T-cell (primary cell): Measurements from ENCODE around the gene MRPL27. TPM values are rescaled to one million over a fixed set of nuclear protein-coding genes. Genes with fewer than 3 reads are reported as not detected.
A peak's percentile ranks its signal among the peaks of the same experiment; 100 is the strongest.
"Not testable (repeated sequence)": the region's sequence is repeated elsewhere in the genome, so short reads cannot be mapped to it uniquely, and the experiment has no call there.

Source experiments
- ATAC-seq, 4 experiments: fragments of 200-7000 bp in 3 of 4; fragments of 150-1000 bp in 1 of 4; cut with Tn5 transposase; replicated peaks in 1 of 4; 1 replicate in 3 of 4; 2 replicates in 1 of 4; pipeline ENCODE4 v1.10.0; 2021; ENCODE audit warnings: moderate library complexity in 3 of 4, mild to moderate bottlenecking in 2 of 4, moderate number of reproducible peaks in 1 of 4
- CTCF ChIA-PET, 2 donors: fragments of 300-600 bp; sonication (Branson Sonifier 250); formaldehyde crosslinking; loops; one replicate each; lab custom pipeline; 2022; ENCODE audit warnings: antibody characterized with exemption in 2 of 2; lab: Charles Lee
- POLR2A ChIA-PET, 2 donors: fragments of 300-600 bp; sonication (Branson Sonifier 250); formaldehyde crosslinking; loops; one replicate each; lab custom pipeline; 2022; ENCODE audit warnings: antibody characterized with exemption in 2 of 2; lab: Charles Lee
- DNase-seq, 35 experiments: peaks; one replicate each; pipeline versions ENCODE4 v3.0.0 to v3.0.0-alpha.2; 2013 to 2023
- H3K27ac ChIP-seq: one replicate; pipeline ENCODE4 v1.5.1; 2013; ENCODE audit warnings: low read length
- H3K27me3 ChIP-seq, 2 experiments: replicated peaks in 1 of 2; 1 replicate in 1 of 2; 2 replicates in 1 of 2; pipeline versions ENCODE4 v1.6.1 to v1.7.0; 2013; ENCODE audit warnings: low read length in 1 of 2, mixed read lengths in 1 of 2; ENCODE audit not compliant: control insufficient read depth in 2 of 2, insufficient read depth in 2 of 2; ENCODE audit errors: extremely low read depth in 1 of 2
- H3K36me3 ChIP-seq, 2 donors: 1 replicate in 1 of 2; 2 replicates in 1 of 2; pipeline versions ENCODE4 v1.6.1 to v1.7.0; 2013; ENCODE audit warnings: low read length in 1 of 2; ENCODE audit not compliant: control insufficient read depth in 2 of 2, insufficient read depth in 1 of 2; ENCODE audit errors: extremely low read depth in 1 of 2
- H3K4me1 ChIP-seq, 2 experiments: 1 replicate in 1 of 2; 2 replicates in 1 of 2; pipeline versions ENCODE4 v1.6.1 to v1.7.0; 2013; ENCODE audit warnings: low read length in 2 of 2, mixed read lengths in 1 of 2; ENCODE audit not compliant: insufficient read depth in 2 of 2, control insufficient read depth in 1 of 2; ENCODE audit errors: extremely low read depth in 1 of 2
- H3K4me3 ChIP-seq, 2 donors: 1 replicate in 1 of 2; 2 replicates in 1 of 2; pipeline versions ENCODE4 v1.5.1 to v1.7.0; 2013; ENCODE audit warnings: mild to moderate bottlenecking in 2 of 2, low read length in 1 of 2, moderate library complexity in 1 of 2; ENCODE audit not compliant: control insufficient read depth in 1 of 2; ENCODE audit errors: extremely low read depth in 1 of 2
- H3K9me3 ChIP-seq: 2 replicates; pipeline ENCODE4 v1.7.0; 2013
- H3K27ac Mint-ChIP-seq, 2 donors: one replicate each; pipeline ENCODE4 v1.8.0; 2020 to 2021; ENCODE audit warnings: mild to moderate bottlenecking in 2 of 2, mixed read lengths in 2 of 2
- H3K27me3 Mint-ChIP-seq, 2 donors: one replicate each; pipeline ENCODE4 v1.8.0; 2021 to 2022; ENCODE audit warnings: mixed read lengths in 2 of 2
- H3K36me3 Mint-ChIP-seq: one replicate; pipeline ENCODE4 v1.8.0; 2021; ENCODE audit warnings: mixed read lengths
- H3K4me1 Mint-ChIP-seq, 3 donors: one replicate each; pipeline ENCODE4 v1.8.0; 2020 to 2022; ENCODE audit warnings: mixed read lengths in 3 of 3, mild to moderate bottlenecking in 1 of 3
- H3K4me3 Mint-ChIP-seq, 3 donors: one replicate each; pipeline ENCODE4 v1.8.0; 2020 to 2022; ENCODE audit warnings: mild to moderate bottlenecking in 3 of 3, mixed read lengths in 3 of 3, moderate library complexity in 3 of 3
- H3K9me3 Mint-ChIP-seq, 3 donors: one replicate each; pipeline ENCODE4 v1.8.0; 2020 to 2022; ENCODE audit warnings: mixed read lengths in 3 of 3
- WGBS: methylation state at CpG from one replicate; pipeline ENCODE4 v1.1.5; 2013; ENCODE audit warnings: missing lambda C conversion rate; ENCODE audit not compliant: insufficient coverage; 5-methylcytosine and 5-hydroxymethylcytosine counted together
- total RNA-seq, 35 experiments: library from RNA in 6 of 35; stranded (reverse) in 6 of 35; fragments of 120-200 nt in 1 of 35; gene quantifications; one replicate each; pipeline versions ENCODE4 v1.2.1 to v1.2.4 and lab custom pipeline; 2013 to 2026

MRPL27 gene
- total RNA-seq, 5 donors from 2014 or later (not counting 1 experiment from before 2014, with no cell fraction given): 26.0 to 35.0 (median 31.2) TPM

DNA sequence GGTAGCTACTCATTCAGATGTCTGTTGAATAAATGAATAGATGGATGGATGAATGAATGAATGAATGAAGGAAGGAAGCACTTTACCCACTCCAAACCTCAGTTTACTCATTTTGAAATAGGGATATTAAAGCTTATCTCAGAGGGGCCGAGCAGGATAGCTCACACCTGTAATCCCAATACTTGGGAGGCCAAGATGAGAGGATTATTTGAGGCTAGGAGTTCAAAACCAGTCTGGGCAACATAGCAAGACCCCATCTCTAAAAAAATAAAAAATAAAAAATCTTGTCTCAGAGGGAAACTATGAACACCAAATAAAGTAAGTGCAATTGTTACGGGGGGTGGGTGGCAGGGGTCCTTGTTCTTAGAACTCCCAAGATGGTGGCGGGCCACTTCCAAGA, 25.7 kb upstream of the MRPL27 start:
- 100% methylated on average over 2 of the region's 3 CpGs for WGBS
- POLR2A ChIA-PET, ATAC-seq: not testable (repeated sequence)

GRCh38 chr17:50397919-50398285, 24.9 kb upstream of the MRPL27 start:
- H3K4me1 Mint-ChIP-seq: peaks cover 37 to 42% (median 40%) of the 10 kb centered on the region in 3 donors
- 77% methylated on average over 8 of the region's 9 CpGs for WGBS
- H3K4me3 ChIP-seq: peak overlapping the region in 1 of 2 donors; percentile 93
- H3K27me3 ChIP-seq: no peaks in the 10 kb centered on the region
- H3K27ac ChIP-seq: no peak overlapping the region
- H3K4me1 ChIP-seq: peaks cover 17 to 28% of the 10 kb centered on the region in 2 experiments
- H3K9me3 ChIP-seq: no peaks in the 10 kb centered on the region
- no peaks in the 10 kb centered on the region for H3K9me3 Mint-ChIP-seq
- ChIA-PET POLR2A (interaction anchor here in 1 of 2 donors (0.8 to 1.0 kb wide), 2 partner anchors 34 to 1068 kb away, joined by 3 to 4 read pairs; no protein-coding TSS in a partner anchor), CTCF (interaction anchor here (0.5 to 3.2 kb wide), 17 partner anchors 12 to 163 kb away, joined by 3 to 36 read pairs (median 5); partner anchors contain the start of genes ACSF2 (in 1 of the 2), CACNA1G (in 1 of the 2), EME1 (in 1 of the 2) and MRPL27 (in 1 of the 2))
- H3K36me3 ChIP-seq: peaks cover 0 to 21% of the 10 kb centered on the region in 2 donors
- no peaks in the 10 kb centered on the region for H3K27me3 Mint-ChIP-seq
- H3K4me3 Mint-ChIP-seq: peak overlapping the region; percentile 85 to 94 (median 89)
- ATAC-seq (no peak), DNase-seq (no peak)
- peaks cover 15% of the 10 kb centered on the region for H3K36me3 Mint-ChIP-seq
- H3K27ac Mint-ChIP-seq: peak overlapping the region; percentile 73 to 76

More for the DNA sequence above, 25.7 kb upstream of the MRPL27 start:
- not testable (repeated sequence) for H3K27ac ChIP-seq, H3K9me3 Mint-ChIP-seq, H3K27me3 Mint-ChIP-seq, H3K9me3 ChIP-seq, H3K4me3 ChIP-seq, H3K36me3 Mint-ChIP-seq, H3K27me3 ChIP-seq, H3K27ac Mint-ChIP-seq, DNase-seq
- H3K4me1 ChIP-seq: peaks cover 17 to 28% of the 10 kb centered on the region in 2 experiments
- CTCF ChIA-PET: interaction anchor here (0.5 to 3.2 kb wide), 8 partner anchors 18 to 250 kb away, joined by 3 to 36 read pairs (median 3); partner anchors contain the start of genes EME1 (in 1 of the 2) and MRPL27 (in 1 of the 2)
- Mint-ChIP-seq H3K4me1 (peaks cover 30 to 36% (median 35%) of the 10 kb centered on the region in 3 donors), H3K4me3 (peak overlapping the region in 2 of 3 donors; percentile 85 to 94)
- H3K36me3 ChIP-seq: peaks cover 0 to 14% of the 10 kb centered on the region in 2 donors

DNA sequence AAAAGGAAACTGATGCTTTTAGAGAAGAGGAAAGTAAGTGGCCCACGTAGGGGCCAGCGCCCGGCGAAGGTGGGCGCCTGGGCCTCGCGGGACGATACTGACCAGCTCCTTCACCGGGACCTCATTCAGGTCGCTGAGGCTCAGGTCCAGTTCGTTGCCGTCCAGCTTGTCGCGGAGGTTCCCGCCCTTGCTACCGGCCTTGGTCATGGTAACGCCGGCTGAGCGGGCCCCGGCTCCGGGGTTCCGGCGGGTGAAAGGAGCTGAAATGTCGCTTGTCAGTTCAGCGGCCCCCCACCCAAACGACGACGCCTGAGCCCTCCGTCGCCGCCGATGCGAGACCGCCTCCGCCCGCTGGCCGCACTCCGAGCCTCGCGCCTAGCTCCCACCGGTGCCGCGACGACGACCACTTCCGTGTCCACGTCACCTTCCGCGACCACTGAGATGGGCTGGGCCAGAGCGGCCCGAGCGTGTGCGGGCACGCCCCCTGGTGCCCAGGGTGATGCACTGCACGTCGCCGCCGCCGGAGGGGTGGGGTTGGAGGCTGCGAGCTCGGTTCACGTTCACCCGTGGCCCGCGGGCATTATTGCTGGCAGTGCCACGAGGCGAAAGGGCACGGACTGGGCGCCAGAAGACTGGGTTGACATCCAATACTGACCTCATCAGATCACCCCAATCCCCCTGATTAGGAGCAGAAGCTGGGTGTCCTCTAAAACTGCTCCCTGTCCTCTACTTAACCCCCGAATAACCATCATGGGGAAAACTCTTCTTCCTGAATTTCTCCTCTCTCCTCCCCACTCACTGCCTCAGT, 24.3 kb upstream of the MRPL27 start, which contains the start of gene LRRC59:
Gene LRRC59 (minus strand): TSS at position 413 of the 808 bp plus-strand sequence. CDS start 206 bp downstream, at position 207.
- Mint-ChIP-seq H3K36me3 (peaks cover 21% of the 10 kb centered on the region), H3K9me3 (no peaks in the 10 kb centered on the region), H3K4me3 (peak within 1 kb of the TSS; percentile 85 to 94 (median 89)), H3K27ac (peak within 1 kb of the TSS; percentile 84 to 87), H3K27me3 (no peaks in the 10 kb centered on the region), H3K4me1 (peaks cover 38 to 43% (median 40%) of the 10 kb centered on the region in 3 donors)
- DNase-seq (peak; percentile 81 to 96 (median 90)), ATAC-seq (peak; percentile 98 to 100 (median 98))
- no peaks in the 10 kb centered on the region for H3K9me3 ChIP-seq
- H3K27ac ChIP-seq: peak within 1 kb of the TSS; percentile 77
- H3K36me3 ChIP-seq: peaks cover 0 to 27% of the 10 kb centered on the region in 2 donors
- under 1% methylated on average over 62 of the region's 70 CpGs for WGBS
- peak within 1 kb of the TSS; percentile 93 to 99 for H3K4me3 ChIP-seq
- CTCF ChIA-PET: interaction anchor here (0.5 to 3.2 kb wide), 24 partner anchors 9 to 1059 kb away, joined by 3 to 36 read pairs (median 4); partner anchors contain the start of genes ACSF2 (in 1 of the 2), CACNA1G (in 1 of the 2), EME1 (in 1 of the 2) and MRPL27 (in 1 of the 2)
- POLR2A ChIA-PET: interaction anchor here (0.5 to 1.0 kb wide), 3 partner anchors 34 to 1067 kb away, joined by 3 to 4 read pairs (median 4); no protein-coding TSS in a partner anchor
- H3K4me1 ChIP-seq: peaks cover 17 to 28% of the 10 kb centered on the region in 2 experiments
- no peaks in the 10 kb centered on the region for H3K27me3 ChIP-seq

GRCh38 chr17:50396261-50397110, 23.5 kb upstream of the MRPL27 start:
- WGBS: 20% methylated on average over 25 of the region's 30 CpGs
- H3K27me3 ChIP-seq: no peaks in the 10 kb centered on the region
- no peaks in the 10 kb centered on the region for H3K27me3 Mint-ChIP-seq
- no peaks in the 10 kb centered on the region for H3K9me3 ChIP-seq
- peaks cover 0 to 35% of the 10 kb centered on the region in 2 donors for H3K36me3 ChIP-seq
- H3K4me3 ChIP-seq: peak overlapping the region; percentile 93 to 99
- peak overlapping the region; percentile 84 to 87 for H3K27ac Mint-ChIP-seq
- H3K9me3 Mint-ChIP-seq: no peaks in the 10 kb centered on the region
- H3K4me1 ChIP-seq: peaks cover 17 to 28% of the 10 kb centered on the region in 2 experiments
- peaks cover 38 to 43% (median 40%) of the 10 kb centered on the region in 3 donors for H3K4me1 Mint-ChIP-seq
- ChIA-PET POLR2A (interaction anchor here (0.5 to 0.7 kb wide), 4 partner anchors 13 to 48 kb away, joined by 3 to 4 read pairs (median 4); no protein-coding TSS in a partner anchor), CTCF (interaction anchor here (0.6 to 3.2 kb wide), 20 partner anchors 8 to 1058 kb away, joined by 3 to 36 read pairs (median 6); partner anchors contain the start of genes ACSF2 (in 1 of the 2) and CACNA1G (in 1 of the 2))
- ATAC-seq (no peak), DNase-seq (peak in 3 of 35 experiments; percentile 6 to 45 (median 16))
- H3K4me3 Mint-ChIP-seq: peak overlapping the region; percentile 85 to 94 (median 89)
- peak overlapping the region; percentile 77 for H3K27ac ChIP-seq
- H3K36me3 Mint-ChIP-seq: peaks cover 28% of the 10 kb centered on the region

DNA sequence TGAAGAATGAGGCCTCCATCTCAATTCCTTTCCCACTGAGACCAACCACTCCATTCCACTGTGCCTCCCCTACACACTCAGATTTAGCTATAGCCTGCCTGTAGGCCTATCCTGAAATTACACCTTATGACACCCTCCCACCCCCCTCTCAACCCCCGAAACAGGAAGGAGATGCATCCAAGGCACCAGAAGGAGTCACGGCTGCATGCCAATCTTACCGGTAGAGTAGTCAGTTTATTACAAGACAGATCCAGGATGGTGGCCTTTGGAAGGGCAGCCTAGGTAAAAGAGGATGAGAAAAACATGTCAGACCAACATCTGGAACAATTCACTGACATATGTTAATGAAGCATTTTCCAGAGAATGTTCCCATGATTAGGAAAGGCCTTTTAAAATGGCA, 21.7 kb upstream of the MRPL27 start:
- H3K4me1 ChIP-seq: peaks cover 17 to 28% of the 10 kb centered on the region in 2 experiments
- POLR2A ChIA-PET: no interaction called here

More for the DNA sequence above, 21.7 kb upstream of the MRPL27 start:
- Mint-ChIP-seq H3K4me1 (peaks cover 38 to 43% (median 40%) of the 10 kb centered on the region in 3 donors), H3K9me3 (no peaks in the 10 kb centered on the region), H3K27me3 (no peaks in the 10 kb centered on the region), H3K4me3 (peak overlapping the region; percentile 85 to 94 (median 89)), H3K36me3 (peaks cover 31% of the 10 kb centered on the region), H3K27ac (no peak overlapping the region)
- no peak overlapping the region for H3K27ac ChIP-seq
- CTCF ChIA-PET: interaction anchor here (0.6 to 1.2 kb wide), 2 partner anchors 9 to 597 kb away, joined by 3 to 14 read pairs; no protein-coding TSS in a partner anchor
- DNase-seq (no peak), ATAC-seq (no peak)
- no peaks in the 10 kb centered on the region for H3K9me3 ChIP-seq
- H3K4me3 ChIP-seq: no peak overlapping the region
- H3K27me3 ChIP-seq: no peaks in the 10 kb centered on the region
- WGBS: no CpG with 5 or more reads among the region's 3 CpGs
- peaks cover 0 to 53% of the 10 kb centered on the region in 2 donors for H3K36me3 ChIP-seq
